Measurements from ENCODE around the gene SLC16A6. TPM values are rescaled to one million over a fixed set of nuclear protein-coding genes. Genes with fewer than 3 reads are reported as not detected.
A peak's percentile ranks its signal among the peaks of the same experiment; 100 is the strongest.

SLC16A6 gene
- polyA plus RNA-seq, 1 of the 3 experiments (the other 2 are of a cell fraction): not detected

- TF ChIP-seq NRF1 (IDR thresholded peaks at IDR 0.05; ENCODE audit: low read depth, low read length) (peak; percentile 97), RFX5 (IDR thresholded peaks at IDR 0.05; ENCODE audit: low read length) (no peak), REST (IDR thresholded peaks at IDR 0.05; ENCODE audit: low read depth, low read length) (peak; percentile 21; the same call in 1 of the 2 replicates), SIN3A (IDR thresholded peaks at IDR 0.05; ENCODE audit: borderline replicate concordance, low read depth, low read length) (peak; percentile 79; the same call in 1 of the 2 replicates), PBX3 (IDR thresholded peaks at IDR 0.05) (no peak), FOSL2 (IDR thresholded peaks at IDR 0.05; ENCODE audit: borderline replicate concordance, low read depth) (no peak; the same call in 1 of the 2 replicates), POLR2AphosphoS5 (IDR thresholded peaks at IDR 0.05; ENCODE audit: low read depth, low read length) (peak; percentile 96), RXRA (IDR thresholded peaks at IDR 0.05; ENCODE audit: borderline replicate concordance, low read depth) (no peak), MXI1 (IDR thresholded peaks at IDR 0.05; ENCODE audit: low read depth, low read length) (peak; percentile 86), ZBTB33 (IDR thresholded peaks at IDR 0.05; ENCODE audit: borderline replicate concordance, low read depth) (no peak), SMC3 (IDR thresholded peaks at IDR 0.05; ENCODE audit: low read depth, low read length) (no peak), YY1 (IDR thresholded peaks at IDR 0.05; ENCODE audit: low read depth) (peak; percentile 41; the same call in 1 of the 2 replicates), GABPA (IDR thresholded peaks at IDR 0.05; ENCODE audit: low read depth) (no peak)
Observed at GRCh38 chr17:68247445-68248198, 43.3 kb downstream of the SLC16A6 start, which contains the start of gene AMZ2 (continued).
